T follicular helper cell (primary cell): Measurements from ENCODE around the gene TAS2R38.
A peak's percentile ranks its signal among the peaks of the same experiment; 100 is the strongest.

Source experiments
- DNase-seq: peaks from one replicate; pipeline ENCODE4 v3.0.0-alpha.2; 2020; ENCODE audit warnings: low read depth

Gene TAS2R38

DNA sequence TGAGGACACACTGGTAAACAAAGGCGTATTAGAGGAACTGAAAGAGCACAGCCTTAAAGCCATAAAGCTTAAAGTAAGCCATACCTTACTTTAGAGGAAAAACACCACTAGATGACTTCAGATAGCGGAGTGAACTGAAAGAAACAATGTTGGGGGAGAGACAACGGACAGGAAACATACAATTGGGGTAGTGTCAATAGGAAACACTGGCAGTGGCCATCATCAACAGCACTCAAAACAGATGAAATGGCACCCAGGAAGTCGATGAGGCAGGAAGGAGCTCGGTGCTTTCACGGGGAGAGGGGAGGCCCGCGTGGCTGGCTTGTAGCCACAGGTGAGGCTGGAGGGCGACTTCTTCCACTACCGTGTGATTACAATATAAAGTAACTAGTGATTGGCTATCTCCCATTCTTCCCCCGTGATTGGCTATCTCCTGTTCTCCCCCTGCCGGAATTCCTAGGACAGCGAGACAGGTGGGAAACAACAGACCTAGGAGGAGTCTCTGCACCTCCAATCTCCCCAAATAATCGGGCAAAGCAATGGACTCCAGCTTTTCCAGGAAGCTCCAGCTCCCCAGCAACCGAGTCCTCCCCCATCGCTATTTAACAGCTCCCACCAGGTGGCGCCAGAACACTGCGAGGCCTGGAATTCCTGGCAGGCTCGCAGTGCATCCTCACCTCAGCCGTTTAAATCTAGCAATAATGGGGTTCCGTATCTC, 2.4 kb upstream of the TAS2R38 start:
- DNase-seq, result peak; percentile 45

DNA sequence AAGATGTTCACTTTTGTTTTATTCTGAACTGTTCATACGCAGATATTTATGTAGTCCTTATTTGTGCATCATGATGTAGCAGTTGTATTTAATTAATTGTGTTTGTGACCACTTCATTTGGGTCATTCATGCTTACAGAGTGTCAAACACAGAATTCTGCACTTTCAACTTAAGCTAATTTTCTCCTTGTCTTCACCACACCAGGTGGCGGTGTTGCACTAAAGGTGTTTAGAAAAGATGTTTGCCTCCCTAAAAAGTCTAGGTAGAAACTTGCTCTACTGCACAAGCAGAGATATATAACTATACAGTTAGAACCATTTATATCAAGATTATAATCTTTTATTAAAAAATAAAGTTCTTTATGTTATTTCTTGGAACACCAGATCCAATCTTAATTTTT, 1.3 kb upstream of the TAS2R38 start:
- no peak for DNase-seq

DNA sequence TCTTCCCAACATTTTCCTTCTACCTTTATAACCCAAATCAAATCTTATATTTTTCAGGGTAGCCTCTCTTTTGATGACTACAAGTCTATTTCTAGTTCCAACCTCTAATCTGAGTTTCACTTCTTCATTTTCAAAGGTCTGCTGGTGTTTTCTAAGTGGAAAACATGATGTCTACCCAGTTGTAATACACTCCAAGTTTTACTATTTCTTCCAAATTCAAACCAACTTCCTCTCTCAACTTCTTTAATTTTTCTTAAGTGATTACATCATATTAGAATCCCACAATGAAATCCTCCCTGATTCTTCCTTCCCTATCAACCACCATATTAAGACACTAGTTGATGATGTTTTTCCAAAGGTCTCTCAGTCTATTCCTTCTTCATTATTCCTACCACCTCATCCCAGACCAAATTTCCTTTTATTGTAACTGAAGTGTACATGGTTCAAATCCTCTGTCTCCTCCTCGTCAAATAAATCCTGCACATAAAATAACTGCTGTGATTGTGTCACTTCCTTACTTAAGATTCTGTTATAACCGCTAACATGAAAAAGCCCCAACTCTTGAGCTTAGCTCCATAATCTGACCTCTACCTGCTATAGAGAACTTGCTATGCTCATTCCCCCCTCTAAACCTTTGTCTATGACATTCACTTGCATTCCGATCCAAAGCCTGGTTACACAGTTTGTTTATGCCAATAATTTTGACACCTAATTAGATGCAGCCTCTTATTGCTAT, 12.7 kb downstream of the TAS2R38 start:
- no peak for DNase-seq

DNA sequence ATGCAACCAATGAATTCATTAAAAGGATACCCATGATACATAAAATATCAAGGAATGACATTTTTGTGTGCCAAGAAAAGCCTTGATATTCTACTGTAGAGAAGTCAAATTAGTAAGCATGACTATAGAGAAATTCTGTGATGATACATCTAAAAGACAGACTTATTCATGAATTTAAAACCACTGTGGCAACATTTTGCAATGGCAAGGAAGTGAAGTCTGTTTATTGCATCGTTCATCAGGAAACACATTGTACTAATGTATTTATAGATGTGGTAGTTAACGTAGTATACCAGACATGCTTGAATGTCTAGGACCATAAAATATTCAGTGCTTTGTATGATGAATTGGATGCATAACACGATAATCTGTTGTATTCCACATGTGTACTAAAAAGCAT, 17.5 kb downstream of the TAS2R38 start:
- DNase-seq, result no peak

DNA sequence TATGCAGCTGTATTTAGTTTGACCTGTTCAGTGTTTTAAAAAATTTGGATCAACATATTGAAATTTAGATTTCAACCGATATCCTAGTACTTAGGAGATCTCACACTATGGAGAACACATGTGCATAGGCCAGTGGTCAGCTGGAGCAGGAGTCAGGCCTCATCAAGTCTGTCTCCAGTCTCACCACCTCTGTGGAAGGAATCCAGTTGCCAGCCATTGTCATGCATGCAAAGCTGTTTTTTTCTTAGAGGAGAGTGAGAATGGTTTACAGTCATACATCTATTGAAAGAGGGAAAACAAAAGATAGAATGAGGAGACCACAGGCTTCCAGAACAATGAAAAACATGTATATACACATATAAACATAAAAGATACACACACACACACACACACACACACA, 19.2 kb downstream of the TAS2R38 start:
- DNase-seq, result no peak

DNA sequence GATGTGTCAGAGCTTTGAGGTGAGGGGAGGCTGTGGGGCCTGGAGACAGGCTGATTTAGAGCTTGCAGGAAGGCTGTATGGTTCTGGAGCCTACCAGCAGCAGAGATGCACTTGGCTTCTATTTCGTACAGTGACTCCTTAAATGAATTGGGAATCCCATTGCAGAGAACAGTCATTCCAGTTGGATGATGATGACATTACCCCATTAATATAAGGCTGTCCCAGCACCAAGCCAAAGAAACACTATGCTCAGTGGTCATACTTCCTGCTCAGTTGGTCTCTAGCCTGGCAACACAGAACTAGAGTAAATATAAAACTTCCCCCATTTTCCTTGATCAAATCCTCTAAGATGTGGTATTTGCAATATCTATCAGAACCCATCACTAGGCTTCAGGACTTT, 21.1 kb downstream of the TAS2R38 start:
- DNase-seq, result no peak

DNA sequence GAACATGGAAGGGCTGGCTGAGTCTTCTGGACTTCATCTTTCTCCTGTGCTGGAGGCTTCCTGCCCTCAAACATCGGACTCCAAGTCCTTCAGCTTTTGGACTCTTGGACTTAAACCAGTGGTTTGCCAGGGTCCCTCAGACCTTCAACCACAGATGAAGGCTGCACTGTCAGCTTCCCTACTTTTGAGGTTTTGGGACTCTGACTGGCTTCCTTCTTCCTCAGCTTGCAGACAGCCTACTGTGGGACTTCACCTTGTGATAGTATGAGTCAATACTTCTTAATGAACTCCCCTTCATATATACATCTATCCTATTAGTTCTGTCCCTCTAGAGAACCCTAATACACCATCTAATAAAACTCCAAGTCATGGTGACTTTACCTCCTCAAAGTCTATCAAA, 22.8 kb downstream of the TAS2R38 start:
- DNase-seq, result no peak

DNA sequence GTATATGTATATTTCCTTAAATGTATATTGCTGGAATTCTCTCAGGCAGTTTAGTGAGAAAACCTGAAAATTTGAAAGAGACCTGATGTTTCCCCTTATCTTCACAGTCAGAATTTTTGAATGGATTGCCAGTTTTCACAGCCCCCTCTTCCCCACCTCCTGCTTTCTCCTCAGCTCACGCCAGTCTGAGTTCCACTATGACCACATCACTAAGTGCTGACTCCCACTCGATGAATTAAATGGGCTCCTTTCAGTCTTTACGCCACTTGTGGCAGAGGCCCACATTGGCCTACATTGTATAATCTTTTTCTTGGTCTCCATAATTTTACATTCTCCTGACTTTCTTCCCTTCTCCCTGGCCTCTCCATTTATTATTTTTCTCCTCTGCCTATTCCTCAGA, 23.7 kb downstream of the TAS2R38 start:
- no peak for DNase-seq

DNA sequence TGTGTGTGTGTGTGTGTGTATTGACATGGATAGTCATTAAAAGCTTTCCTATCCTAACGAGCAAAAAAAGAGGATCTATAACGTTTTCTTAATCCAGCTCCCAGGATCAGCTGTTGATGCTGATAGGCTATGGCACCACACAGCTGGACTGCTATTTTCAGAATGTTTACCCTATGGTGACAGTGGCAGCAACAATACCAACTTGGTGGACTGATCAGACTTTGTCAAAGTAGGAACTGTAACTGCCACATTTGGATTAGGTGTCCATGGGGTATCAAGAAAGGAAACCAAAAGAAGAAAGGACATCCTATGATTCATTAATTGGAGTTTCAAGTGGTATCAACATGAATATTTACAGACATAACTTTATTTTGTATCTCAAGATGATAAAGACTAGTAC, 24.1 kb downstream of the TAS2R38 start:
- no peak for DNase-seq

DNA sequence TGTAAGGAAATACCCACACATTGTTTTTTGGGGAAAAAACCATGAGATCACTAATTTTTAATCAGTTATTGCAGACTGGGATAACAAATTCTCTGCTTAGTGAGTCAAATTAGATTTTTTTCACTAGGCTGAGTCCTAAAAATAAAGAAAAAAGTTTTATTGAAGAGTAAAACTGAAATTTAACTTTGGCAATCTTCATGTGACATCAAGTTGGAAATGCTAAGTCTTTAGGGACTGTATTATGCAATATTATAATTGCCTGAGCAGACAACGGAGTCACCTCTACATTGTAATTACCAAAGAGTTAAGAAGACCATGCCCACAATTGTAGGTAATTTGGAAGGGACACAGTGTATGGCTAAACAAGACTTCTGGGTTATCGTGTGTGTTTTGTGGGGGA, 24.6 kb downstream of the TAS2R38 start:
- DNase-seq, result no peak

DNA sequence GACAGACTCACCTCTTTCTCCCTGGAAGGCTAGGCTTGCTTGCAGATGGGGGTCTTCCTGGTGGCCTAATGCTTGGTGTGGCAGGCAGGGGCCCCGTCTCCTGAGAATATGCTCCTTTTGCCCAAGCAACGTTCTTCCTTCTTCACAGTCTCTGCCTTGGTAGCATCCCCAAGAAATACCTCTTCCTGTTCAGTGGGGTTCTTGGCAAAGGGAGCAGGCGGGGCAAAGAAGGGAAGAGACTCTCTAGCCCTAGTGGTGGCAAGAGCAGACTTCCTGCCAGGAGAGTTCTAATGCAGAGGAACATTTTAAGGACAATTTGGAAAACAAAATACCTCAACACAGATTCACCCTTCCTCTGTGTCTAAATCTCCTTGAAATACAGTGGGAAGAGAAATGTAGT, 26.8 kb downstream of the TAS2R38 start, which contains the start of gene CLEC5A:
TSS of gene CLEC5A (minus strand) at position 179 of the 400 bp plus-strand sequence. CDS start 682 bp downstream, outside the sequence.
- DNase-seq, result no peak

DNA sequence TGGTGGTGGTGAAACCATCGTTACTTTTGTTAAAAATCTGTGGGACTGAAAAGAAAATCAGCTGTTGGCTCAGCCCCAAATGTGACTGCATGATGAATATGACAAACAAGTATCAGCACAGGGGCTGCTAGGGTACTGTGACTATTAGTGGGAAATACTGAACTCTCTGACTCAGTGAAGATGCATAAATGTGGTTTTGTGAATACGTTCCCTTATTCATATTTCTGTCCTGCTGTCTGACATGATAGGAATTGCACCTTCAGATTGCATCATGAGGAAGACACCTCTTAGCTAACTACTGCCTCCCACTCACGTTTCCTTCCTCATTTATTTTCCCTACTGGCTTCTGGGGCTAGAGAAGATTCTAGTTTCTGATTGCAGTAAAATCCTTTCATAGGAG, 28.2 kb downstream of the TAS2R38 start:
- DNase-seq, result no peak

DNA sequence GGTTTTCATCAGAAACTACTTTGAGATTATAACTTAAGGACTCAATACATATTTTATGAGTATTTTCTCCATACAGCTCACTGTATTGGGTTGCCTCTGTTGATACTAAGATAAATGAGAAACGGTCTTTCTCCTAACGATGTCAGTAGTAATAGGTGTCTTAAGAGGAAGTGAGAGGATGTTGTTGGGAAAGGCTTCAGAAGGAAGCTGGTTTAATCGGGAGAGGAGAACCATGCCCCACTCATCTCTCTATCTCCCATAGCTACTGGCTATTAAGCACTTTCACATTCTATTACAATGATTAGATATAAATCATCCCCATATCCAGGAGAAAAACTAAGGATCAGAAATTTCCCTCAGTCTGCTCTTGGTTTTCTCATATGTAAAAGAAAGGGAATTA, 28.8 kb downstream of the TAS2R38 start:
- DNase-seq, result no peak

DNA sequence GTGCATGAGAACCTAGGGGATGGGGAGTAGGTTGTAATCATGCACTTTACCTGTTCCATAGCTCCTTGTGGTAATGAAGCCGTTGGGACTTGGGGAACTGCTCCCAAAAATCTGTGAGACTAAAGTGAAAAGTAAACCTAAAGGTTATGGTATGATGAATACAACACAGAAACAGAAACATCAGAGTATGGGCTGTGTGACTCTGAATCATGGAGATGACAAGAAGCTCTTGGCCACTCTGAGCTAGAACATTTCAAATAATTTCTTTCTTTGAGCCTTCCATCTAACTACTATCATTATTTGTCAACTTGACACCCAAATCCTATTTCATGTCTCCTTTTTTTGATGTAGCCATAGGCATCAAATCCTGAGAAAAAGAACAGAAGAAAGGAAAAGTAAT, 29.7 kb downstream of the TAS2R38 start:
- DNase-seq, result no peak

DNA sequence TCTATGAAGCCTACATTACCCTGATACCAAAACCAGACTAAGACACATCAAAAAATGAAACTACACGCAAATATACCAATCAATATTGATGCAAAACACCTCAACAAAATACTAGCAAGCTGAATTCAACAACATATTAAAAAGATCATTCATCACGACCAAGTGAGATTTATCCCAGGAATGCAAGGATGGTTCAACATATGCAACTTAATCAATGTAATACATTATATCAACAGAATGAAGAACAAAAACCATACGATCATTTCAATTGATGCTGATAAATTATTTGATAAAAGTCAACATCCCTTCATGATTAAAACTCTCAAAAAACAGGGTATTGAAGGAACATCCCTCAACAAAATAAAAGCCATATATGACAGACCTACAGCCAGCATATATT, 32.5 kb downstream of the TAS2R38 start:
- DNase-seq, result no peak

DNA sequence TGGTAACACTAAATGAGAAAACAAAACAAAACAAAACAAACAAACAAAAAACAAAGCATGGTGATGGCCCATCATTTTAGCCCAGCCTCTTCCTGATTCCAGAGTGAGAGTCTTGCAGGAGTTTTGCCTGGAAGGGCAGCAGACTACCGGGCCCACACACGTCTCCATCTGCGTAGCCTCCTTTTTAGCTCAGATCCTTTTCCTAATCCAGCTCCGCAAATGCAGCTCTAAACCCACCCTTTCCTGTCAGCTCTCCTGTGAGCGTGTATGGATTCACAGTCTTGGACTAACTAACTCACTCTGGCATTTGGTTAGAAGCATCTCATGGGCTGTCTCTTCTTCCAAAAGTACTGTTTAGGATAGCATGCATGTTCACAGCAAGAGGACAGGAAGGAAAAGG, 43.4 kb downstream of the TAS2R38 start:
- DNase-seq, result no peak

DNA sequence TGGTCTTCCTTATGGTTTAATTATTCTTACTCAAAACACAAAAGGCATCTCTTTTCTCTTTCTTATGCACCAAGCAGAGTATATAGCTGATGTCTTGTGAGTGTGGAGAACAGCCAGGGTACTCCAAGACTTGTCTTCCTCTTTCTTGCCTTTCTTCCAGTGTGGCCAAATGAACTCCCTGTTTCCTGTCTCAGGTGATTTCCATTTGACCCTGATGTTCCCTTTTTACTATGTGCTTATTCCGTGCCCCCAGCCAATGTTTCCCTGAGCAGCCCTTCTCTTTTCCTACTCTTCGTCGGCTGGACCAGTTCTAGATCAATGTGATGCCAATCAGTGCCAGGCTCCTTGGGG, 44.8 kb downstream of the TAS2R38 start:
- no peak for DNase-seq

DNA sequence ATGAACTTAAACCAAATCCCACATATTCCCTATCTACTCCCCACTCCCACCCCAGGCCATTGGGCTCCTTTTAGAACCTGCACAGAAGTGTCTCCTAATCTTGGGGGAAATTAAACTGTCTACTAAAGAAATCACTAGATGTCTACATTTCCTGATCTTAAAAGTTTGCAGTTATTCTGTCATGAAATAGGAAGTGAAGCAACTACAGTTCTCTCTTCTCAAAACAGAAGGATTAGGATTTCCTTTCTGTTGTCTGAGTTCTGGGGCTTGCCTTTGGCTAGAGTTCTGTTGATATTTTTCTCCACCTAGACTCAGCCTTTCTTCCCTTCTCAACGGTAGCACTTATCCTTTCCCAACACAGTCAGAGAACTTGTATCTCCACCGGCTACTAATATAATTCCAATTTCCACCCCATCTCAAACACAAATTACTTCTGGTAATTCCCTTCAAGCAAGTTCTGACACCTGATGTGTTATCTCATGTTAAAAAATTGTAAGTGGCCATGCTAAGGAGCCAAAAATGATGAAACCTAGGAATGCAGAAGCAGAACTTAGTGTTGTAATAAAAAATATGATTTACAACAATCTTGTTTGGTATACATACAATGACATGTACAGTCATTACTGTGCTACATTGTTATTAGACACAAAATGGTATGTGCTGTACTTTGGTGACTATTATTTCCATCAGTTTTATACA, 45.3 kb downstream of the TAS2R38 start:
- DNase-seq, result no peak
